A549 (cell line): Measurements from ENCODE around the gene TXNDC15. TPM values are rescaled to one million over a fixed set of nuclear protein-coding genes. Genes with fewer than 3 reads are reported as not detected.
A peak's percentile ranks its signal among the peaks of the same experiment; 100 is the strongest.
"Not testable (repeated sequence)": the region's sequence is repeated elsewhere in the genome, so short reads cannot be mapped to it uniquely, and the experiment has no call there.

Experiments
- ATAC-seq, 2 experiments: fragments of 200-7000 bp in 1 of 2; fragments of >200 bp in 1 of 2; cut with Nextera tagmentation in 1 of 2; cut with Tn5 transposase in 1 of 2; 3 replicates each; pipeline versions ENCODE4 v1.8.0 to v1.9.1; 2018 to 2020; ENCODE audit warnings: mild to moderate bottlenecking in 1 of 2, moderate library complexity in 1 of 2
- CTCF ChIA-PET: fragments of 300-600 bp; sonication (Branson Sonifier 250); formaldehyde crosslinking; extraction: SDS; loops from one replicate; lab custom pipeline; 2021; ENCODE audit warnings: antibody characterized with exemption, inconsistent platforms; lab: Yijun Ruan, JAX
- POLR2A ChIA-PET: fragments of 350-600 bp; formaldehyde crosslinking; extraction: SDS; loops from one replicate; lab custom pipeline; 2021; ENCODE audit warnings: antibody characterized with exemption, inconsistent platforms; lab: Yijun Ruan, JAX
- DNase-seq, 2 experiments: peaks; one replicate each; pipeline versions ENCODE4 v3.0.0 to v3.0.0-alpha.2; 2011 to 2016; ENCODE audit warnings: low read depth in 1 of 2, low spot score in 1 of 2
- FAIRE-seq: peaks from 2 replicates; lab custom pipeline; 2011; peaks lifted over from hg19 to GRCh38; lab: Jason Lieb, UNC
- H3K27ac ChIP-seq, 2 experiments: fragments of >200 bp; sonication (Bioruptor Twin); formaldehyde crosslinking; 3 replicates each; pipeline ENCODE4 v1.5.1; 2016 to 2017
- H3K4me1 ChIP-seq: fragments of >200 bp; sonication (Bioruptor Twin); formaldehyde crosslinking; 3 replicates; pipeline ENCODE4 v1.6.1; 2016
- H3K4me2 ChIP-seq: fragments of >200 bp; sonication (Bioruptor Twin); formaldehyde crosslinking; 3 replicates; pipeline ENCODE4 v1.6.1; 2016
- H3K4me3 ChIP-seq: fragments of >200 bp; sonication (Bioruptor Twin); formaldehyde crosslinking; 3 replicates; pipeline ENCODE4 v1.5.1; 2016
- H3K9me3 ChIP-seq: fragments of >200 bp; sonication (Bioruptor Twin); formaldehyde crosslinking; 3 replicates; pipeline ENCODE4 v1.6.1; 2016
- ATOH8 ChIP-seq: fragments of 250-450 bp; sonication (Bioruptor Pico); IDR thresholded peaks from 2 replicates; pipeline ENCODE4 v1.5.0; 2020; ENCODE audit warnings: low read depth, mild to moderate bottlenecking, moderate library complexity
- BCL3 ChIP-seq: fragments of >200 bp; sonication (Bioruptor Twin); formaldehyde crosslinking; IDR thresholded peaks from 3 replicates; pipeline ENCODE4 v1.6.1; 2016
- CEBPB ChIP-seq, 2 experiments: fragments of >200 bp in 1 of 2; sonication (Bioruptor Twin) in 1 of 2; formaldehyde crosslinking in 1 of 2; IDR thresholded peaks; 2 replicates each; pipeline ENCODE4 v1.6.1; 2012 to 2016
- CHD2 ChIP-seq: fragments of 150-350 bp; IDR thresholded peaks from 2 replicates; pipeline ENCODE4 v1.6.1; 2014; ENCODE audit warnings: low read length; ENCODE audit not compliant: partially characterized antibody
- CTCF ChIP-seq: fragments of >200 bp; sonication (Bioruptor Twin); formaldehyde crosslinking; IDR thresholded peaks from 3 replicates; pipeline ENCODE4 v1.5.1; 2016
- KDM5A ChIP-seq: fragments of 200-600 bp; sonication (generic); IDR thresholded peaks from 2 replicates; pipeline ENCODE4 v1.6.1; 2016; ENCODE audit warnings: antibody characterized with exemption, mild to moderate bottlenecking
- MYC ChIP-seq: IDR thresholded peaks from 2 replicates; pipeline ENCODE4 v1.6.1; 2012; ENCODE audit warnings: mild to moderate bottlenecking, inconsistent platforms, low read length, improper control_type of control experiment, borderline replicate concordance
- PHF8 ChIP-seq: fragments of 200-600 bp; sonication (generic); IDR thresholded peaks from 2 replicates; pipeline ENCODE4 v1.6.1; 2016; ENCODE audit warnings: low read depth, mild to moderate bottlenecking, antibody characterized with exemption, moderate library complexity, borderline replicate concordance
- RCOR1 ChIP-seq: fragments of 150-350 bp; IDR thresholded peaks from 2 replicates; pipeline ENCODE4 v1.6.1; 2014; ENCODE audit warnings: antibody characterized with exemption, low read length, low read depth
- RNF2 ChIP-seq: fragments of 200-600 bp; sonication (generic); IDR thresholded peaks from 2 replicates; pipeline ENCODE4 v1.6.1; 2016; ENCODE audit warnings: low read depth, mild to moderate bottlenecking, antibody characterized with exemption, moderate library complexity, borderline replicate concordance
- SREBF2 ChIP-seq: fragments of 450-650 bp; IDR thresholded peaks from 2 replicates; pipeline ENCODE4 v1.6.1; 2014; ENCODE audit warnings: mild to moderate bottlenecking, moderate library complexity
- TFCP2L1 ChIP-seq: fragments of 250-450 bp; sonication (Bioruptor Pico); IDR thresholded peaks from 2 replicates; pipeline ENCODE4 v1.5.0; 2021; ENCODE audit warnings: mild to moderate bottlenecking
- ZC3H11A ChIP-seq: fragments of 450-650 bp; IDR thresholded peaks from 2 replicates; pipeline ENCODE4 v1.6.1; 2014; ENCODE audit warnings: antibody characterized with exemption, mild to moderate bottlenecking
- WGBS: methylation state at CpG from one replicate; pipeline ENCODE4 v1.1.6; 2017; ENCODE audit errors: missing lambda C conversion rate; 5-methylcytosine and 5-hydroxymethylcytosine counted together
- polyA plus RNA-seq, 4 experiments: library from polyadenylated mRNA; depleted of rRNA in 3 of 4; stranded (reverse); fragments of >200 nt; fragmentation: RNase III in 1 of 4; extraction: RNeasy Plus Mini Kit Qiagen cat#74134 plus additional on column Dnase treatment in 1 of 4; gene quantifications; 2 replicates in 3 of 4; 3 replicates in 1 of 4; pipeline ENCODE4 v1.2.3, GENCODE V29; 2011 to 2017

The TXNDC15 gene
- polyA plus RNA-seq, 2 of the 4 experiments (the other 2 are of a cell fraction): 71.1 to 85.2 TPM

- FAIRE-seq (no peak), DNase-seq (no peak), ATAC-seq (no peak)
- no peak for TF ChIP-seq RNF2
- no peak for TF ChIP-seq ATOH8 (CRISPR knock-in tag)
- Histone ChIP-seq H3K9me3 (no peaks in the 10 kb centered on the region), H3K27ac (no peak overlapping the region), H3K4me1 (peaks cover 10% of the 10 kb centered on the region; the same call in 2 of the 3 replicates), H3K4me3 (no peak overlapping the region), H3K4me2 (no peak overlapping the region)
- ChIA-PET CTCF (interaction anchor here (1.2 to 3.2 kb wide), 2 partner anchors 18 to 26 kb away, joined by 3 to 13 read pairs; partner anchors contain the start of gene PCBD2), POLR2A (no interaction called here)
- WGBS: 89% methylated on average over 3 of the region's 3 CpGs
Measured at GRCh38 chr5:134878403-134878802, 4.2 kb downstream of the TXNDC15 start.

GRCh38 chr5:134879456-134879855 is 5.3 kb downstream of the TXNDC15 start:
- ATAC-seq (no peak), FAIRE-seq (no peak), DNase-seq (no peak)
- POLR2A ChIA-PET: no interaction called here
- Histone ChIP-seq H3K4me2 (no peak overlapping the region), H3K9me3 (no peaks in the 10 kb centered on the region), H3K4me3 (no peak overlapping the region), H3K27ac (no peak overlapping the region), H3K4me1 (peaks cover 6% of the 10 kb centered on the region; the same call in 1 of the 3 replicates)
- TF ChIP-seq CTCF (no peak), BCL3 (no peak)
- CTCF ChIA-PET: interaction anchor here (1.2 to 3.2 kb wide), 3 partner anchors 19 to 141 kb away, joined by 3 to 13 read pairs (median 3); partner anchors contain the start of genes CAMLG and PCBD2
- 88% methylated on average over 3 of the region's 3 CpGs for WGBS

- DNase-seq, FAIRE-seq, H3K27ac ChIP-seq, H3K9me3 ChIP-seq, H3K4me1 ChIP-seq, H3K4me2 ChIP-seq, POLR2A ChIA-PET, H3K4me3 ChIP-seq, ATAC-seq: not testable (repeated sequence)
- CTCF ChIA-PET: interaction anchor here (3.2 kb wide), 1 partner anchor 24 kb away, joined by 13 read pairs; the partner anchor contains the start of gene PCBD2
- WGBS: 90% methylated on average over 1 of the region's 3 CpGs
- peak; percentile 38 for TF ChIP-seq ZC3H11A
Measured at GRCh38 chr5:134880937-134881336, 6.8 kb downstream of the TXNDC15 start.

- POLR2A ChIA-PET, CTCF ChIA-PET, ATAC-seq, H3K4me1 ChIP-seq, H3K9me3 ChIP-seq, H3K4me2 ChIP-seq, H3K4me3 ChIP-seq, DNase-seq, H3K27ac ChIP-seq, FAIRE-seq: not testable (repeated sequence)
- no CpG with 5 or more reads among the region's 30 CpGs for WGBS
Measured at GRCh38 chr5:134881711-134882110, 7.5 kb downstream of the TXNDC15 start.

GRCh38 chr5:134887593-134888159 is 13.5 kb downstream of the TXNDC15 start:
- Histone ChIP-seq H3K4me1 (no peaks in the 10 kb centered on the region), H3K4me3 (no peak overlapping the region), H3K9me3 (no peaks in the 10 kb centered on the region), H3K27ac (no peak overlapping the region), H3K4me2 (no peak overlapping the region)
- ChIA-PET CTCF (interaction anchor here (3.4 kb wide), 1 partner anchor 17 kb away, joined by 17 read pairs; the partner anchor contains the start of gene PCBD2), POLR2A (no interaction called here)
- 89% methylated on average over 14 of the region's 14 CpGs for WGBS
- no peak for TF ChIP-seq KDM5A
- TF ChIP-seq MYC: no peak
- TF ChIP-seq CEBPB (IDR thresholded peaks at IDR 0.05): no peak
- no peak for TF ChIP-seq SREBF2
- TF ChIP-seq RCOR1: no peak
- TF ChIP-seq ATOH8 (CRISPR knock-in tag): no peak
- TF ChIP-seq CHD2: no peak
- no peak for TF ChIP-seq PHF8
- no peak for TF ChIP-seq TFCP2L1
- no peak for DNase-seq
- ATAC-seq: 0 out of 6 replicates have a peak, but pooled peaks of 1 of the 2 experiments have one; percentile 19
- no peak for FAIRE-seq
